ENCODE measurements around the gene FDPS.

- TF ChIP-seq CTCF (IDR thresholded peaks at IDR 0.05): no peak
- TF ChIP-seq POLR2A (IDR thresholded peaks at IDR 0.05): no peak
Measured at GRCh38 chr1:155294520-155295182, 14.0 kb upstream of the FDPS start.

Measured in Peyer's patch (tissue), 4 donors.